Prostate gland (tissue), 2 donors: ENCODE measurements around the gene LMCD1. TPM values are rescaled to one million over a fixed set of nuclear protein-coding genes. Genes with fewer than 3 reads are reported as not detected.

ENCODE experiments used
- DNase-seq: peaks from one replicate; pipeline ENCODE4 v3.0.0-alpha.2; 2019; ENCODE audit warnings: low spot score
- H3K27ac ChIP-seq, 2 donors: fragments of 200-600 bp; sonication (generic); 2 replicates each; pipeline ENCODE4 v1.5.1; 2017 to 2019
- H3K27me3 ChIP-seq: fragments of 200-600 bp; sonication (generic); replicated peaks from 2 replicates; pipeline ENCODE4 v1.5.1; 2019; ENCODE audit not compliant: insufficient read depth
- H3K36me3 ChIP-seq, 2 donors: fragments of 200-600 bp; sonication (generic); 1 replicate in 1 of 2; 2 replicates in 1 of 2; pipeline versions ENCODE4 v1.5.1 to v1.8.1; 2017 to 2019
- H3K4me1 ChIP-seq: fragments of 200-600 bp; sonication (generic); replicated peaks from 2 replicates; pipeline ENCODE4 v1.5.1; 2019
- H3K4me3 ChIP-seq, 2 donors: fragments of 200-600 bp; sonication (generic); 2 replicates each; pipeline ENCODE4 v1.5.1; 2017 to 2019
- H3K9me3 ChIP-seq: fragments of 200-600 bp; sonication (generic); 2 replicates; pipeline ENCODE4 v1.5.1; 2017
- CTCF ChIP-seq, 4 experiments: fragments of 200-600 bp in 2 of 4; fragments of 450-650 bp in 2 of 4; sonication (generic) in 2 of 4; IDR thresholded peaks; 1 replicate in 3 of 4; 2 replicates in 1 of 4; pipeline ENCODE4 v1.5.1; 2016 to 2019; ENCODE audit warnings: antibody characterized with exemption in 4 of 4, mild to moderate bottlenecking in 2 of 4, moderate library complexity in 2 of 4
- POLR2A ChIP-seq: fragments of 450-650 bp; IDR thresholded peaks from one replicate; pipeline ENCODE4 v1.6.1; 2016; ENCODE audit warnings: antibody characterized with exemption, mild to moderate bottlenecking
- POLR2AphosphoS5 ChIP-seq: sonication (generic); formaldehyde crosslinking; IDR thresholded peaks from one replicate; pipeline ENCODE4 v1.6.1; 2017; ENCODE audit warnings: antibody characterized with exemption
- WGBS: methylation state at CpG from one replicate; pipeline ENCODE4 v1.1.5; 2018; 5-methylcytosine and 5-hydroxymethylcytosine counted together
- intact Hi-C: fragments of 100-400 bp; cut with DNase I; formaldehyde crosslinking; loops from one replicate; pipeline ENCODE4 v1.14.2; 2022
- total RNA-seq, 2 donors: library from RNA; depleted of rRNA; stranded (reverse); fragments of >200 nt; gene quantifications; one replicate each; pipeline ENCODE4 v1.1.0, GENCODE V29; 2016

The LMCD1 gene
- total RNA-seq, 2 donors from 2014 or later: 73.0 to 144 TPM

- WGBS: 89% methylated on average over 4 of the region's 4 CpGs
- no peaks in the 10 kb centered on the region for H3K9me3 ChIP-seq
- no peak overlapping the region for H3K27ac ChIP-seq
- H3K36me3 ChIP-seq: no peaks in the 10 kb centered on the region
- no peak overlapping the region for H3K4me3 ChIP-seq
- intact Hi-C loops: no loop called here
- no peaks in the 10 kb centered on the region for H3K4me1 ChIP-seq
- TF ChIP-seq CTCF (IDR thresholded peaks at IDR 0.05) (no peak), POLR2AphosphoS5 (no peak), POLR2A (no peak)
- DNase-seq: no peak
- H3K27me3 ChIP-seq: no peaks in the 10 kb centered on the region
Observed at GRCh38 chr3:8538223-8538622, 36.6 kb downstream of the LMCD1 start.

GRCh38 chr3:8538913-8539312 lies 37.3 kb downstream of the LMCD1 start:
- H3K36me3 ChIP-seq: no peaks in the 10 kb centered on the region
- 92% methylated on average over 3 of the region's 3 CpGs for WGBS
- H3K9me3 ChIP-seq: no peaks in the 10 kb centered on the region
- no peaks in the 10 kb centered on the region for H3K27me3 ChIP-seq
- no peak overlapping the region for H3K4me3 ChIP-seq
- intact Hi-C loops: no loop called here
- TF ChIP-seq POLR2A: no peak
- no peak for TF ChIP-seq POLR2AphosphoS5
- no peak for TF ChIP-seq CTCF (IDR thresholded peaks at IDR 0.05)
- H3K27ac ChIP-seq: no peak overlapping the region
- H3K4me1 ChIP-seq: no peaks in the 10 kb centered on the region
- DNase-seq: no peak

GRCh38 chr3:8539419-8539818 lies 37.8 kb downstream of the LMCD1 start:
- Histone ChIP-seq H3K27ac (no peak overlapping the region), H3K9me3 (no peaks in the 10 kb centered on the region), H3K27me3 (no peaks in the 10 kb centered on the region), H3K4me3 (no peak overlapping the region), H3K4me1 (no peaks in the 10 kb centered on the region), H3K36me3 (no peaks in the 10 kb centered on the region)
- intact Hi-C loops: no loop called here
- 60% methylated on average over 7 of the region's 7 CpGs for WGBS
- TF ChIP-seq POLR2A (no peak), CTCF (IDR thresholded peaks at IDR 0.05) (no peak), POLR2AphosphoS5 (no peak)
- no peak for DNase-seq

- intact Hi-C loops: no loop called here
- H3K27ac ChIP-seq: no peak overlapping the region
- H3K9me3 ChIP-seq: no peaks in the 10 kb centered on the region
- no peaks in the 10 kb centered on the region for H3K27me3 ChIP-seq
- no peaks in the 10 kb centered on the region for H3K4me1 ChIP-seq
- WGBS: 82% methylated on average over 6 of the region's 6 CpGs
- no peaks in the 10 kb centered on the region for H3K36me3 ChIP-seq
- TF ChIP-seq POLR2A (no peak), POLR2AphosphoS5 (no peak), CTCF (IDR thresholded peaks at IDR 0.05) (no peak)
- DNase-seq: no peak
- no peak overlapping the region for H3K4me3 ChIP-seq
Observed at GRCh38 chr3:8540456-8540855, 38.8 kb downstream of the LMCD1 start.

GRCh38 chr3:8541486-8541885 lies 39.9 kb downstream of the LMCD1 start:
- no peak for TF ChIP-seq POLR2A
- no peak for TF ChIP-seq CTCF (IDR thresholded peaks at IDR 0.05)
- TF ChIP-seq POLR2AphosphoS5: no peak
- H3K4me3 ChIP-seq: no peak overlapping the region
- 90% methylated on average over 9 of the region's 9 CpGs for WGBS
- H3K9me3 ChIP-seq: no peaks in the 10 kb centered on the region
- no peaks in the 10 kb centered on the region for H3K36me3 ChIP-seq
- H3K4me1 ChIP-seq: no peaks in the 10 kb centered on the region
- intact Hi-C loops: no loop called here
- H3K27me3 ChIP-seq: no peaks in the 10 kb centered on the region
- H3K27ac ChIP-seq: no peak overlapping the region
- DNase-seq: no peak
